GM12878 (cell line): ENCODE measurements around the gene PLPPR2. TPM values are rescaled to one million over a fixed set of nuclear protein-coding genes. Genes with fewer than 3 reads are reported as not detected.

ENCODE experiments used
- ATAC-seq: fragments of 200-7000 bp; cut with Tn5 transposase; 3 replicates; pipeline ENCODE4 v1.9.1; 2020; ENCODE audit warnings: mild to moderate bottlenecking, moderate library complexity
- BruUV-seq: library from RNA; stranded (reverse); fragments of 400-500 nt; replicated peaks from 2 replicates; lab custom pipeline; 2021; lab: Mats Ljungman, UMichigan
- CTCF ChIA-PET: fragments of 300-600 bp; sonication (Branson Sonifier 250); formaldehyde crosslinking; extraction: SDS; loops from one replicate; lab custom pipeline; 2021; ENCODE audit warnings: inconsistent platforms; lab: Yijun Ruan, JAX
- POLR2A ChIA-PET: fragments of 350-600 bp; formaldehyde crosslinking; extraction: SDS; loops from one replicate; lab custom pipeline; 2021; ENCODE audit warnings: inconsistent platforms; lab: Charles Lee
- RAD21 ChIA-PET: fragments of 300-600 bp; sonication (Branson Sonifier 250); formaldehyde crosslinking; loops from one replicate; lab custom pipeline; 2023; ENCODE audit warnings: antibody characterized with exemption; ENCODE audit not compliant: unreplicated experiment; lab: Charles Lee
- SMC1A ChIA-PET: fragments of 300-600 bp; sonication (Branson Sonifier 250); formaldehyde crosslinking; loops from one replicate; lab custom pipeline; 2023; ENCODE audit not compliant: unreplicated experiment, uncharacterized antibody; lab: Charles Lee
- DNase-seq: peaks from one replicate; pipeline ENCODE4 v3.0.0-alpha.2; 2011; ENCODE audit warnings: low read depth, low spot score
- FAIRE-seq: peaks from 3 replicates; lab custom pipeline; 2011; peaks lifted over from hg19 to GRCh38; lab: Jason Lieb, UNC
- H2AFZ ChIP-seq: 2 replicates; pipeline ENCODE4 v1.6.0; 2011; ENCODE audit warnings: low read depth, low read length, control low read depth; ENCODE audit not compliant: control insufficient read depth
- H3K27ac ChIP-seq: 2 replicates; pipeline ENCODE4 v1.5.1; 2011; ENCODE audit warnings: control low read depth; ENCODE audit not compliant: control insufficient read depth, insufficient read depth
- H3K27me3 ChIP-seq, 2 experiments: replicated peaks in 1 of 2; 2 replicates each; pipeline versions ENCODE4 v1.6.0 to v1.6.1; 2011; ENCODE audit warnings: low read length in 1 of 2; ENCODE audit not compliant: control insufficient read depth in 2 of 2, insufficient read depth in 2 of 2
- H3K36me3 ChIP-seq, 2 experiments: 2 replicates each; pipeline ENCODE4 v1.5.1; 2011; ENCODE audit warnings: low read length in 1 of 2; ENCODE audit not compliant: control insufficient read depth in 2 of 2, insufficient read depth in 2 of 2
- H3K4me1 ChIP-seq: 2 replicates; pipeline ENCODE4 v1.6.1; 2011; ENCODE audit warnings: mild to moderate bottlenecking, low read length, moderate library complexity, mixed read lengths; ENCODE audit not compliant: control insufficient read depth, insufficient read depth
- H3K4me2 ChIP-seq: 2 replicates; pipeline ENCODE4 v1.6.0; 2011; ENCODE audit warnings: control low read depth; ENCODE audit not compliant: control insufficient read depth, insufficient read depth
- H3K4me3 ChIP-seq: fragments of 200-600 bp; sonication (generic); 2 replicates; pipeline ENCODE4 v1.5.1; 2016
- H3K79me2 ChIP-seq: 2 replicates; pipeline ENCODE4 v1.6.0; 2011; ENCODE audit warnings: low read length; ENCODE audit not compliant: control insufficient read depth, insufficient read depth
- H3K9ac ChIP-seq: 2 replicates; pipeline ENCODE4 v1.8.0; 2011; ENCODE audit warnings: low read length, control low read depth, mixed read lengths; ENCODE audit not compliant: control insufficient read depth, insufficient read depth
- H3K9me3 ChIP-seq: replicated peaks from 3 replicates; pipeline ENCODE4 v1.5.1; 2011; ENCODE audit warnings: mild to moderate bottlenecking, low read length; ENCODE audit not compliant: control insufficient read depth, insufficient read depth
- H4K20me1 ChIP-seq: 2 replicates; pipeline ENCODE4 v1.6.0; 2011; ENCODE audit not compliant: control insufficient read depth, insufficient read depth
- BCL11A ChIP-seq: IDR thresholded peaks from 2 replicates; pipeline ENCODE4 v1.6.1; 2011; ENCODE audit warnings: low read depth, low read length
- CBFB ChIP-seq: IDR thresholded peaks from 2 replicates; pipeline ENCODE4 v1.6.1; 2016; ENCODE audit warnings: antibody characterized with exemption, low read depth
- CBX5 ChIP-seq: sonication (generic); IDR thresholded peaks from 2 replicates; pipeline ENCODE4 v1.6.1; 2016; ENCODE audit warnings: low read depth, moderate library complexity, mild to moderate bottlenecking, inconsistent platforms
- CHD4 ChIP-seq: fragments of 200-600 bp; sonication (generic); IDR thresholded peaks from 2 replicates; pipeline ENCODE4 v1.6.1; 2016; ENCODE audit warnings: mild to moderate bottlenecking
- ETV6 ChIP-seq, 2 experiments: fragments of 450-650 bp in 1 of 2; IDR thresholded peaks in 1 of 2; conservative IDR thresholded peaks in 1 of 2; 2 replicates each; pipeline ENCODE4 v1.6.1; 2014; ENCODE audit warnings: antibody characterized with exemption in 1 of 2, borderline replicate concordance in 1 of 2, low read depth in 1 of 2, mild to moderate bottlenecking in 1 of 2, moderate library complexity in 1 of 2
- GATAD2B ChIP-seq: fragments of 450-650 bp; conservative IDR thresholded peaks from 2 replicates; pipeline ENCODE4 v1.6.1; 2017; ENCODE audit warnings: low read depth, mild to moderate bottlenecking, moderate library complexity
- HDAC6 ChIP-seq: fragments of 200-600 bp; sonication (generic); IDR thresholded peaks from one replicate; pipeline ENCODE4 v1.8.0; 2017; ENCODE audit warnings: antibody characterized with exemption; ENCODE audit not compliant: unreplicated experiment
- KDM1A ChIP-seq: fragments of 200-600 bp; sonication (generic); IDR thresholded peaks from 2 replicates; pipeline ENCODE4 v1.6.1; 2016; ENCODE audit warnings: borderline replicate concordance
- KLF5 ChIP-seq: fragments of 450-650 bp; IDR thresholded peaks from 2 replicates; pipeline ENCODE4 v1.6.1; 2014; ENCODE audit warnings: mild to moderate bottlenecking; ENCODE audit not compliant: partially characterized antibody
- LARP7 ChIP-seq: fragments of 450-650 bp; IDR thresholded peaks from 2 replicates; pipeline ENCODE4 v1.6.1; 2017; ENCODE audit warnings: mild to moderate bottlenecking
- NFXL1 ChIP-seq: fragments of 450-650 bp; IDR thresholded peaks from 2 replicates; pipeline ENCODE4 v1.6.1; 2017; ENCODE audit warnings: antibody characterized with exemption, mild to moderate bottlenecking, borderline replicate concordance
- NFYA ChIP-seq: IDR thresholded peaks from 2 replicates; pipeline ENCODE4 v1.6.1; 2011; ENCODE audit warnings: low read depth, mild to moderate bottlenecking, low read length, improper control_type of control experiment, borderline replicate concordance
- PAX8 ChIP-seq: fragments of 450-650 bp; IDR thresholded peaks from 2 replicates; pipeline ENCODE4 v1.6.1; 2017; ENCODE audit warnings: mild to moderate bottlenecking, moderate library complexity
- PRDM15 ChIP-seq: fragments of 450-650 bp; formaldehyde crosslinking; IDR thresholded peaks from 2 replicates; pipeline ENCODE4 v1.4.0; 2020; ENCODE audit warnings: mild to moderate bottlenecking, moderate library complexity
- SIN3A ChIP-seq: IDR thresholded peaks from 2 replicates; pipeline ENCODE4 v1.6.1; 2012; ENCODE audit warnings: low read depth, low read length, improper control_type of control experiment
- SREBF2 ChIP-seq: IDR thresholded peaks from 2 replicates; pipeline ENCODE4 v1.6.1; 2012; ENCODE audit warnings: mild to moderate bottlenecking, low read length
- USF1 ChIP-seq: IDR thresholded peaks from 2 replicates; pipeline ENCODE4 v1.6.1; 2011; ENCODE audit warnings: borderline replicate concordance, low read depth, mild to moderate bottlenecking, moderate library complexity, mixed read lengths, low read length; ENCODE audit not compliant: insufficient read depth; ENCODE audit errors: extremely low read length
- WRNIP1 ChIP-seq: IDR thresholded peaks from 2 replicates; pipeline ENCODE4 v1.6.1; 2011; ENCODE audit warnings: low read depth, low read length, improper control_type of control experiment, borderline replicate concordance
- YBX1 ChIP-seq: fragments of 450-650 bp; IDR thresholded peaks from 2 replicates; pipeline ENCODE4 v1.6.1; 2016; ENCODE audit warnings: antibody characterized with exemption
- ZNF217 ChIP-seq: fragments of 450-650 bp; IDR thresholded peaks from 2 replicates; pipeline ENCODE4 v1.6.1; 2017; ENCODE audit warnings: antibody characterized with exemption, mild to moderate bottlenecking
- ZNF24 ChIP-seq: fragments of 450-650 bp; IDR thresholded peaks from 2 replicates; pipeline ENCODE4 v1.6.1; 2017; ENCODE audit warnings: antibody characterized with exemption, mild to moderate bottlenecking
- ZNF622 ChIP-seq: fragments of 450-650 bp; IDR thresholded peaks from 2 replicates; pipeline ENCODE4 v1.6.1; 2017; ENCODE audit warnings: mild to moderate bottlenecking, inconsistent platforms
- WGBS: methylation state at CpG from one replicate; pipeline ENCODE4 v1.1.6; 2016; ENCODE audit warnings: low lambda C conversion rate; ENCODE audit not compliant: insufficient replicate concordance, insufficient coverage; ENCODE audit errors: missing lambda C conversion rate; 5-methylcytosine and 5-hydroxymethylcytosine counted together
- in situ Hi-C: fragments of 300-500 bp; cut with MboI; formaldehyde crosslinking; loops from 9 replicates; pipeline ENCODE4 v1.14.3; 2018; ENCODE audit warnings: mixed read lengths
- intact Hi-C: fragments of 100-400 bp; cut with micrococcal nuclease; formaldehyde crosslinking; loops from one replicate; pipeline ENCODE4 v1.14.2; 2022; ENCODE audit not compliant: unreplicated experiment
- polyA plus RNA-seq, 11 experiments: library from polyadenylated mRNA; depleted of rRNA in 4 of 11; unstranded in 6 of 11; stranded (reverse) in 5 of 11; fragments of >200 nt; fragmentation: Nextera tagmentation in 4 of 11; fragmentation: Illumina TruSeq in 1 of 11; extraction: Ambion mirVana in 4 of 11; extraction: Trizol in 1 of 11; gene quantifications; 1 replicate in 1 of 11; 2 replicates in 10 of 11; pipeline versions ENCODE4 v1.2.1 to v1.2.3, GENCODE V29; 2011 to 2016; ENCODE audit warnings: inconsistent platforms in 2 of 11, missing spikeins in 2 of 11, low read depth in 1 of 11
- total RNA-seq, 4 experiments: library from RNA; depleted of rRNA in 3 of 4; stranded (reverse); fragments of >200 nt in 3 of 4; fragmentation: Illumina TruSeq in 1 of 4; extraction: Trizol in 1 of 4; gene quantifications; 2 replicates each; pipeline versions ENCODE4 v1.2.1 to v1.2.3, GENCODE V29; 2013 to 2021

PLPPR2 gene
- total and polyA plus RNA-seq, 10 of the 15 experiments (the other 5 are each of a cell fraction or from before 2014, with no cell fraction given): 0.09 to 2.8 (median 0.70) TPM

GRCh38 chr19:11324079-11324661 is 31.1 kb upstream of the PLPPR2 start:
- Histone ChIP-seq H4K20me1 (no peaks in the 10 kb centered on the region), H3K27ac (peak overlapping the region; percentile 88), H3K36me3 (peaks cover 0 to 5% of the 10 kb centered on the region in 2 experiments; a peak in 2 of 4 replicates), H3K79me2 (no peaks in the 10 kb centered on the region), H2AFZ (peak overlapping the region; percentile 16; the same call in 1 of the 2 replicates), H3K27me3 (no peaks in the 10 kb centered on the region), H3K4me2 (peak overlapping the region; percentile 81), H3K4me3 (peak overlapping the region; percentile 27), H3K9me3 (no peaks in the 10 kb centered on the region; the same call in 2 of the 3 replicates), H3K9ac (peak overlapping the region; percentile 39; the same call in 1 of the 2 replicates), H3K4me1 (peaks cover 41% of the 10 kb centered on the region)
- FAIRE-seq (no peak), ATAC-seq (peak; percentile 92), DNase-seq (peak; percentile 71)
- BruUV-seq: no TSS peak
- in situ Hi-C loops (no loop called here), intact Hi-C loops (no loop called here)
- POLR2A ChIA-PET: interaction anchor here (0.6 to 4.2 kb wide), 6 partner anchors 16 to 96 kb away, joined by 3 to 23 read pairs (median 6); partner anchors contain the start of genes CCDC159, RAB3D and TMEM205
- CTCF ChIA-PET: interaction anchor here (0.8 to 2.5 kb wide), 11 partner anchors 8 to 236 kb away, joined by 3 to 8 read pairs (median 3); partner anchors contain the start of genes CCDC159, RAB3D, TMEM205 and TSPAN16
- WGBS: 5% methylated on average over 10 of the region's 10 CpGs
- SMC1A ChIA-PET: interaction anchor here (1.1 to 2.1 kb wide), 3 partner anchors 8 to 17 kb away, joined by 3 to 16 read pairs (median 7); partner anchors contain the start of gene RAB3D
- RAD21 ChIA-PET: interaction anchor here (0.6 to 2.2 kb wide), 7 partner anchors 8 to 57 kb away, joined by 3 to 11 read pairs (median 3); partner anchors contain the start of genes CCDC159, RAB3D, SWSAP1 and TMEM205
- TF ChIP-seq CBX5 (no peak), USF1 (no peak), HDAC6 (no peak), NFXL1 (no peak), YBX1 (no peak), LARP7 (no peak), PAX8 (no peak), SIN3A (no peak), CBFB (peak; percentile 76), WRNIP1 (no peak), ZNF622 (no peak), NFYA (no peak), GATAD2B (no peak), ZNF217 (no peak), KDM1A (no peak), ETV6 (conservative IDR thresholded peaks at IDR 0.05 in 1 of 2, IDR thresholded peaks at IDR 0.05 in 1 of 2; ENCODE audit: borderline replicate concordance in 1 of 2, low read depth in 1 of 2) (0 out of 4 replicates have a peak, but pooled peaks of 1 of the 2 experiments have one; percentile 16), SREBF2 (no peak), ZNF24 (no peak), BCL11A (peak; percentile 16; the same call in 1 of the 2 replicates), KLF5 (no peak), PRDM15 (CRISPR knock-in tag) (no peak), CHD4 (no peak)
